ENCODE measurements around the gene CCDC192. TPM values are rescaled to one million over a fixed set of nuclear protein-coding genes. Genes with fewer than 3 reads are reported as not detected.

CCDC192 gene
- total RNA-seq, 1 donor from 2014 or later = 0.26 TPM

DNA sequence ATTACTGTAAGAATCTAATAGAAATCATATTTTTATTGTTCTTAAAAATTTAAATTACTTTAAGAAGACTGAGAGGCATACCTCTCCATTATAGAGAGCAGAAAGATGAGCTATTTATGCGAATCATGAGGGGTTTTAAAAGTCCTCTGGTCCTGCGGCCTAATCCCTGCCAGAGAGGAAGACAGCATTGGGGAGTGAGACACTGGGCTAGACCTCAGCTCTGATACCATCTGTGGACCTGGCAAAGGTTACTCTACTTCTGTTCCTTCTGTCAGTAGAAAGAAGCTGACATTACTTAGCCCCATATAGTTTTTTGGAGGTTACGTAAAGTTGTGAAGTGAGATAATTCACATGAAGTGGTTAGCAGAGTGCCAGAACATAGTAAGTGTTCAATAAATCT lies 103.6 kb downstream of the CCDC192 start:
- Mint-ChIP-seq H3K27ac (ENCODE audit: unreplicated experiment) (no peak overlapping the region), H3K27me3 (ENCODE audit: unreplicated experiment) (no peaks in the 10 kb centered on the region), H3K36me3 (ENCODE audit: low read depth, unreplicated experiment) (no peaks in the 10 kb centered on the region), H3K4me3 (ENCODE audit: unreplicated experiment) (no peak overlapping the region), H3K9me3 (ENCODE audit: unreplicated experiment) (no peaks in the 10 kb centered on the region), H3K4me1 (ENCODE audit: unreplicated experiment) (peaks cover 4% of the 10 kb centered on the region)
- DNase-seq (ENCODE audit: low spot score) = no peak
- TF ChIP-seq, protein P1, sequence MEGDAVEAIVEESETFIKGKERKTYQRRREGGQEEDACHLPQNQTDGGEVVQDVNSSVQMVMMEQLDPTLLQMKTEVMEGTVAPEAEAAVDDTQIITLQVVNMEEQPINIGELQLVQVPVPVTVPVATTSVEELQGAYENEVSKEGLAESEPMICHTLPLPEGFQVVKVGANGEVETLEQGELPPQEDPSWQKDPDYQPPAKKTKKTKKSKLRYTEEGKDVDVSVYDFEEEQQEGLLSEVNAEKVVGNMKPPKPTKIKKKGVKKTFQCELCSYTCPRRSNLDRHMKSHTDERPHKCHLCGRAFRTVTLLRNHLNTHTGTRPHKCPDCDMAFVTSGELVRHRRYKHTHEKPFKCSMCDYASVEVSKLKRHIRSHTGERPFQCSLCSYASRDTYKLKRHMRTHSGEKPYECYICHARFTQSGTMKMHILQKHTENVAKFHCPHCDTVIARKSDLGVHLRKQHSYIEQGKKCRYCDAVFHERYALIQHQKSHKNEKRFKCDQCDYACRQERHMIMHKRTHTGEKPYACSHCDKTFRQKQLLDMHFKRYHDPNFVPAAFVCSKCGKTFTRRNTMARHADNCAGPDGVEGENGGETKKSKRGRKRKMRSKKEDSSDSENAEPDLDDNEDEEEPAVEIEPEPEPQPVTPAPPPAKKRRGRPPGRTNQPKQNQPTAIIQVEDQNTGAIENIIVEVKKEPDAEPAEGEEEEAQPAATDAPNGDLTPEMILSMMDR (IDR thresholded peaks at IDR 0.05; ENCODE audit: unreplicated experiment) = no peak

DNA sequence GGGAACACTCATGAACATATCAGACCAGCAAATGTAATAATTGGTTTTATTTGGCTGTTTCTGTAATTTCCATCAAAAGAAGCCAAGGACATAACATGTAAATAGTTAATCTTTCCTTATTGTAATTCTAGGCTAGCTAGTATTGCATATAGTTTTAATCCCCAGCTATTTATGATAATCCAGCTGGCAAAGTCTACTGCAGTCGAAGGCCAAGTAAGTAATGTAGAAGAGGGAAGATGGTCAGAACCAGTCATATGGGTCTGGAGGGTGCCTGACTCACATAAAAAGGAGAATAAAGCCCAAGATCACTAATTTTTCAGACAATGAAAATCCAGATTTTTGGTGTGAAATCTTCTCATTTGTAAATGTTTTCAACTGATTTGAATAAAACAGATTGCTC lies 106.3 kb downstream of the CCDC192 start:
- no peak overlapping the region for H3K27ac Mint-ChIP-seq (ENCODE audit: unreplicated experiment)
- H3K4me3 Mint-ChIP-seq (ENCODE audit: unreplicated experiment) = no peak overlapping the region
- H3K9me3 Mint-ChIP-seq (ENCODE audit: unreplicated experiment) = no peaks in the 10 kb centered on the region
- no peaks in the 10 kb centered on the region for H3K36me3 Mint-ChIP-seq (ENCODE audit: low read depth, unreplicated experiment)
- TF ChIP-seq, protein P1 (IDR thresholded peaks at IDR 0.05; ENCODE audit: unreplicated experiment) = no peak
- peaks cover 6% of the 10 kb centered on the region for H3K4me1 Mint-ChIP-seq (ENCODE audit: unreplicated experiment)
- H3K27me3 Mint-ChIP-seq (ENCODE audit: unreplicated experiment) = no peaks in the 10 kb centered on the region
- no peak for DNase-seq (ENCODE audit: low spot score)

DNA sequence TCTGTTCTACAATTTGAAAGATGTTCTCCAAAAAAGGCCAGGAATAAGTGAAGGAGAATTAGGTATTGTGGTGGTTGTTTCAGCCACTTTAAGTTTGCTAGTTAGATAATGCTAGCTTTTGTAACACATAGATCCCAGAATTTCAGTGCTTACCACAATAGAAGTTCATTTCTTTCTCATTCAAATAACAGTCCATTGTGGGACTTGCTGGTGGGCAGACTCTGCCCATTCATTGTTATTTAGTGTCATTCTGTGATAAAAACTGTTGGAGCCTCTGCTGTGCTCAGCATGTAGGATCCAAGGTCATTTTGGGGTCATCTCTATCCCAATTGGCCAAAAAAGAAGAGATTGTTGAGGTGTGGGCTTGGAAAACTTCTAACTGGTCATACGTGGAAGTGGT lies 106.8 kb downstream of the CCDC192 start:
- H3K27me3 Mint-ChIP-seq (ENCODE audit: unreplicated experiment) = no peaks in the 10 kb centered on the region
- H3K36me3 Mint-ChIP-seq (ENCODE audit: low read depth, unreplicated experiment) = no peaks in the 10 kb centered on the region
- H3K9me3 Mint-ChIP-seq (ENCODE audit: unreplicated experiment) = no peaks in the 10 kb centered on the region
- H3K27ac Mint-ChIP-seq (ENCODE audit: unreplicated experiment) = no peak overlapping the region
- TF ChIP-seq, protein P1 (IDR thresholded peaks at IDR 0.05; ENCODE audit: unreplicated experiment) = no peak
- no peak overlapping the region for H3K4me3 Mint-ChIP-seq (ENCODE audit: unreplicated experiment)
- H3K4me1 Mint-ChIP-seq (ENCODE audit: unreplicated experiment) = peaks cover 6% of the 10 kb centered on the region
- DNase-seq (ENCODE audit: low spot score) = no peak

DNA sequence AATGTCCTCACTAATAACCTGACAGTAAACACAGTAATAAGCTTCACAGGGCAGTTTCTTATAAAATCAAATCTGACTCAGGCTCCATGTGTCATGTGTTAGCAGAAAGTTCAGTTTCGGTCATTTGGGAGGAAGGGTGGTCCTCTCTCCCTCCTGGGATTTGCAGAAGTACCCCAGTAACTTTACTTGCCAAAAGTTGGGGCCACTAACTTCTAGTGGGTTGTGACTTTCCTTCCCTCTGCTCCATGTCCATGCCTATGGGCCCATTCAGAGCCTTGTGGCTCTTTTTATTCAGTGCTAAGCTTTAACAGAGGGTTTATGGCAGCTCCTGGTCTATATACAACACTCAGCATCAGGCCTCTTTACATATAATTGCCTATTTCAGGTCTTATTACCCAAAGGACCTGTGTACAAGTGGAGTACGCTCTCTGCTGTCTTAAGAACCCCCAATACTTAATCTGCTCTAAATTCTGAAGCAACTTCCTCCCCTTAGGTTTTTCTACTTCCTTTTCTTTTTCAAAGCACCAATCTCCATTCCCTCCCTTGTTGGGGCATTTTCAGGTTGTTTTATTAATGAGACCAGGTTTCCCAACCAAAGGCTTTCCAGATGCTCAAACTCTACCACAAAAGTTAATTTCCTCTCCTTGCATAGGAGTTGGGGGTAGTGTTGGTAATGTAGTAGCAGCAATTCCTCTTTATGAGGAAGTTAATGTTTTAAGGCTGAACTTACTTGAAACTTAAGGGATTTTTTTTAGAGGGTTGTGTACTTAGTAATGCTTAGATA lies 107.7 kb downstream of the CCDC192 start:
- Mint-ChIP-seq H3K4me1 (ENCODE audit: unreplicated experiment) (peaks cover 6% of the 10 kb centered on the region), H3K27ac (ENCODE audit: unreplicated experiment) (no peak overlapping the region), H3K36me3 (ENCODE audit: low read depth, unreplicated experiment) (no peaks in the 10 kb centered on the region), H3K4me3 (ENCODE audit: unreplicated experiment) (no peak overlapping the region), H3K27me3 (ENCODE audit: unreplicated experiment) (no peaks in the 10 kb centered on the region), H3K9me3 (ENCODE audit: unreplicated experiment) (no peaks in the 10 kb centered on the region)
- DNase-seq (ENCODE audit: low spot score) = no peak
- TF ChIP-seq, protein P1 (IDR thresholded peaks at IDR 0.05; ENCODE audit: unreplicated experiment) = no peak

DNA sequence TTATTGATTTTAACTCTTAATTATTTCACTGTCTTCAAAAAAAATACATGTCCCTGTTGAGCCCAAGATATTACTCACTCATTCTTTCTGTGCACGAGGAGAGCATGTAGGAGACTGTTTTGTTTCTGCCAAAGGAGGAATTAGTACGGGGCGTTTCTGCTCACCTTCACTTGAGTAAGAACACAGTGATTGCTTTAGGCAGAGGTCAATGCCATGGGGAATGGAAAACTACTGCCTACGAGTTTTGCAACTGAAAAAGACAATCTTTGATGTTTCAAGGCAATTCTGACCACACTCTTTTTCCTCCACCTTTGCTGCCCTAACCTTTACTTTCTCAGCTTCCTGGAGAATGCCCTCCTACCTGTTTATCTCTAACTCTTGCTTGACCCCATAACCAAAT lies 109.4 kb downstream of the CCDC192 start:
- TF ChIP-seq, protein P1 (IDR thresholded peaks at IDR 0.05; ENCODE audit: unreplicated experiment) = no peak
- Mint-ChIP-seq H3K4me3 (ENCODE audit: unreplicated experiment) (no peak overlapping the region), H3K27ac (ENCODE audit: unreplicated experiment) (no peak overlapping the region), H3K4me1 (ENCODE audit: unreplicated experiment) (peaks cover 6% of the 10 kb centered on the region), H3K9me3 (ENCODE audit: unreplicated experiment) (no peaks in the 10 kb centered on the region), H3K36me3 (ENCODE audit: low read depth, unreplicated experiment) (no peaks in the 10 kb centered on the region), H3K27me3 (ENCODE audit: unreplicated experiment) (no peaks in the 10 kb centered on the region)
- no peak for DNase-seq (ENCODE audit: low spot score)
